Adrenal gland (tissue), 5 donors: ENCODE results near the gene ZNF236.

ENCODE experiments used
- CTCF ChIP-seq, 6 experiments: fragments of 450-650 bp in 4 of 6; fragments of 200-600 bp in 2 of 6; sonication (generic) in 1 of 6; IDR thresholded peaks; 1 replicate in 5 of 6; 2 replicates in 1 of 6; pipeline versions ENCODE4 v1.5.1 to v1.8.0; 2016 to 2021; ENCODE audit warnings: antibody characterized with exemption in 6 of 6, mild to moderate bottlenecking in 2 of 6, moderate library complexity in 1 of 6
- POLR2A ChIP-seq, 2 donors: fragments of 450-650 bp; IDR thresholded peaks; one replicate each; pipeline ENCODE4 v1.6.1; 2017; ENCODE audit warnings: antibody characterized with exemption in 2 of 2, mild to moderate bottlenecking in 2 of 2, moderate library complexity in 1 of 2
- donor health status: DM: no; HTN: no; CAD: no.

- no peak for TF ChIP-seq POLR2A (IDR thresholded peaks at IDR 0.05)
- no peak for TF ChIP-seq CTCF (IDR thresholded peaks at IDR 0.05)
Measured at GRCh38 chr18:76892832-76893231, 70.5 kb downstream of the ZNF236 start.
